Suprapubic skin (tissue), 4 donors: ENCODE measurements around the gene LRRTM3. TPM values are rescaled to one million over a fixed set of nuclear protein-coding genes. Genes with fewer than 3 reads are reported as not detected.

Experiments used
- DNase-seq, 2 donors: peaks; one replicate each; pipeline ENCODE4 v3.0.0-alpha.2; 2019; ENCODE audit warnings: low spot score in 2 of 2
- H3K27ac ChIP-seq: fragments of 200-600 bp; sonication (generic); one replicate; pipeline ENCODE4 v1.5.1; 2019
- H3K27me3 ChIP-seq: fragments of 200-600 bp; sonication (generic); one replicate; pipeline ENCODE4 v1.5.1; 2019
- H3K36me3 ChIP-seq: fragments of 200-600 bp; sonication (generic); one replicate; pipeline ENCODE4 v1.5.1; 2019
- H3K4me1 ChIP-seq: fragments of 200-600 bp; sonication (generic); one replicate; pipeline ENCODE4 v1.5.1; 2019
- H3K4me3 ChIP-seq: fragments of 200-600 bp; sonication (generic); one replicate; pipeline ENCODE4 v1.5.1; 2019; ENCODE audit warnings: mild to moderate bottlenecking
- H3K9me3 ChIP-seq: fragments of 200-600 bp; sonication (generic); one replicate; pipeline ENCODE4 v1.5.1; 2019
- CTCF ChIP-seq, 2 donors: fragments of 200-600 bp in 1 of 2; fragments of 450-650 bp in 1 of 2; sonication (generic) in 1 of 2; IDR thresholded peaks; one replicate each; pipeline ENCODE4 v1.5.1; 2016 to 2019; ENCODE audit warnings: antibody characterized with exemption in 2 of 2, mild to moderate bottlenecking in 1 of 2, moderate library complexity in 1 of 2
- EP300 ChIP-seq: sonication (generic); formaldehyde crosslinking; IDR thresholded peaks from one replicate; pipeline ENCODE4 v1.6.1; 2017; ENCODE audit warnings: antibody characterized with exemption
- POLR2A ChIP-seq, 2 donors: fragments of 450-650 bp; IDR thresholded peaks; one replicate each; pipeline ENCODE4 v1.6.1; 2017; ENCODE audit warnings: antibody characterized with exemption in 2 of 2, mild to moderate bottlenecking in 2 of 2, moderate library complexity in 2 of 2
- POLR2AphosphoS5 ChIP-seq, 3 donors: sonication (generic); formaldehyde crosslinking; IDR thresholded peaks; one replicate each; pipeline ENCODE4 v1.6.1; 2017; ENCODE audit warnings: antibody characterized with exemption in 3 of 3
- WGBS: methylation state at CpG from one replicate; pipeline ENCODE4 v1.1.5; 2018; 5-methylcytosine and 5-hydroxymethylcytosine counted together
- total RNA-seq, 4 donors: library from RNA; depleted of rRNA; stranded (reverse); fragments of >200 nt; gene quantifications; one replicate each; pipeline ENCODE4 v1.1.0, GENCODE V29; 2016

The LRRTM3 gene
- total RNA-seq, 4 donors from 2014 or later = not detected

- Histone ChIP-seq H3K27ac (no peak overlapping the region), H3K4me3 (no peak overlapping the region), H3K36me3 (no peaks in the 10 kb centered on the region), H3K9me3 (no peaks in the 10 kb centered on the region), H3K4me1 (no peaks in the 10 kb centered on the region), H3K27me3 (no peaks in the 10 kb centered on the region)
- no peak for DNase-seq
- WGBS = 76% methylated on average over 1 of the region's 1 CpG
- TF ChIP-seq CTCF (IDR thresholded peaks at IDR 0.05) = no peak
- TF ChIP-seq POLR2AphosphoS5 (IDR thresholded peaks at IDR 0.05) = no peak
- TF ChIP-seq EP300 = no peak
- TF ChIP-seq POLR2A (IDR thresholded peaks at IDR 0.05) = no peak
These were observed 64.5 kb downstream of the LRRTM3 start for GRCh38 chr10:66990143-66990830.

GRCh38 chr10:66996996-66997395, 71.2 kb downstream of the LRRTM3 start:
- no peaks in the 10 kb centered on the region for H3K36me3 ChIP-seq
- no peaks in the 10 kb centered on the region for H3K27me3 ChIP-seq
- 27% methylated on average over 1 of the region's 1 CpG for WGBS
- no peak for DNase-seq
- no peak overlapping the region for H3K27ac ChIP-seq
- no peak for TF ChIP-seq POLR2A (IDR thresholded peaks at IDR 0.05)
- TF ChIP-seq EP300 = no peak
- TF ChIP-seq CTCF (IDR thresholded peaks at IDR 0.05) = no peak
- TF ChIP-seq POLR2AphosphoS5 (IDR thresholded peaks at IDR 0.05) = no peak
- H3K9me3 ChIP-seq = no peaks in the 10 kb centered on the region
- H3K4me1 ChIP-seq = no peaks in the 10 kb centered on the region
- H3K4me3 ChIP-seq = no peak overlapping the region

DNA sequence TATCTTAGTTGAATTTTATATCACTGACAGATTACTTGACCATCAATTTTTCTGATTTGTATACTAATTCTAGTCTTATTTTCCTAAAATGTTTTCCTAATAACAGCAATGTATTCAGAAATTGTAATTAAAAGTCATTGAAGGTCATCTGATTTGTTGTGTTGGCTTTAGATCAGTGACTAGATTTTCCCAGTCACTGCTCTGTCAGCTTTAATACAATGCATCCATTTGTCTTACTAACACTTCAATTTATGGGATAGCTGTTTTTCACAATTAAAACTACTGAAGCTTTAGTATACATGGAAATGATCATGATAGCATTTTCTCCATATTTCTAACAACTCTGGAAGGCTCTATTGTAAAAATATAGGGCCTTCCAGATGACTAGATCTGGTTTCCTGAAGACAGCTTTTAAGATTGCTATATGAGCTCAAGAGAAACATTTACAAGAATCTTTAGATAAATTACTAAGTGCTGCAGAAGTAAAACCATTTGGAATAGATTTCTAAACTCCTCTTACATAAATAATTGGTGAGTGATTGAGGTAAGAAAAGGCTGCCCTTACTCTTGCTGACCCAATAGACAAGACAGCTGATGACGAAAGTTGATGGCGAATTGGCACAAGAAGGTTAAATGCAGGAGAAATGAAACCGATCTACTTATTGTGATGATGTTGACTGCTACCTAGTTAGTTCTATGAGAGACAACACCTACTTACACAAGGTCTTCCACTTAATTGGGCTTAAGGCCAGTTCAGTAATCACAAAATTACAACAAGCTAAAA, 74.1 kb downstream of the LRRTM3 start:
- TF ChIP-seq POLR2A (IDR thresholded peaks at IDR 0.05) (no peak), EP300 (no peak), POLR2AphosphoS5 (IDR thresholded peaks at IDR 0.05) (no peak), CTCF (IDR thresholded peaks at IDR 0.05) (no peak)
- DNase-seq = no peak
- 97% methylated on average over 3 of the region's 3 CpGs for WGBS
- Histone ChIP-seq H3K27ac (no peak overlapping the region), H3K27me3 (no peaks in the 10 kb centered on the region), H3K36me3 (no peaks in the 10 kb centered on the region), H3K4me1 (no peaks in the 10 kb centered on the region), H3K4me3 (no peak overlapping the region), H3K9me3 (no peaks in the 10 kb centered on the region)

DNA sequence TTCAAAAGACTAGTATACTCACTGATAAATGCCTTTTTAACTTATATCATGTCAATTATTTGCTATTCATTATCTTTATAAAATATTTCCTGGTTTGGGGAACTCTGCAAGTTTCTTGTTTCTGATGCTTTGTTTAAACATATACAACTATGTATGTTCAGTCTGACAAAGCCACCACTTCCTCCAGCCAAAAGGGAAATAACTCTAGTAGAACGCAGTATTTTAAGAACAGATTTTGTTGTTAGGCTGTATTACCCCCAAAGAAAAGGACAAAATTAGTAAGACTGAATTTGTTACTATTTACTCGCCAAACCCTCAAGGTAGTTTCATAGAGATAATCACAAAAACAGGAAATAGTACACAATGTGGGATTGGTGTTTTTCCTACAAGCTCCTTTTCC, 78.9 kb downstream of the LRRTM3 start:
- DNase-seq = no peak
- 79% methylated on average over 2 of the region's 2 CpGs for WGBS
- TF ChIP-seq POLR2AphosphoS5 (IDR thresholded peaks at IDR 0.05) (no peak), CTCF (IDR thresholded peaks at IDR 0.05) (no peak), EP300 (no peak), POLR2A (IDR thresholded peaks at IDR 0.05) (no peak)
- H3K36me3 ChIP-seq = no peaks in the 10 kb centered on the region
- H3K4me1 ChIP-seq = no peaks in the 10 kb centered on the region
- H3K4me3 ChIP-seq = no peak overlapping the region
- no peaks in the 10 kb centered on the region for H3K27me3 ChIP-seq
- no peak overlapping the region for H3K27ac ChIP-seq
- H3K9me3 ChIP-seq = no peaks in the 10 kb centered on the region

DNA sequence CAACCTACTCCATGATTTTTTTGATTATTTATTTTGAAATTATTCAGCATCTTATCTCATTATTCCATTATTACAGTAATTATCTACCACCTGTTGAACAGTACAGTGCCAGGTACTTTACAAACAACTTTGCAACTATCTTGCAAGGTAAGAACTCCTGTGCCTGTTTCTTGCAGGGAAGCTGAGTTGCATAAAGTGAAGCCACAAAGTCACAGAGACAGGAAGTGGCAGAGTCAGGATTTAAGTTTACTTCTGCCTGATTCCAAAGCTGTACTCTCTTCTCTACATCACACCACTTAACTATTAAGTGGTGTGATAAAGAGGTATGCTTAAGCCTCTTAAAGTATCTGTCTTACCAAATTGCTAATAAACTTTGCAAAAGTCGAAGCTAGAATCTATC, 80.1 kb downstream of the LRRTM3 start:
- H3K9me3 ChIP-seq = no peaks in the 10 kb centered on the region
- no peak overlapping the region for H3K27ac ChIP-seq
- TF ChIP-seq EP300 (no peak), CTCF (IDR thresholded peaks at IDR 0.05) (no peak), POLR2AphosphoS5 (IDR thresholded peaks at IDR 0.05) (no peak), POLR2A (IDR thresholded peaks at IDR 0.05) (no peak)
- WGBS = 83% methylated on average over 1 of the region's 1 CpG
- no peaks in the 10 kb centered on the region for H3K36me3 ChIP-seq
- H3K4me1 ChIP-seq = no peaks in the 10 kb centered on the region
- no peak for DNase-seq
- H3K4me3 ChIP-seq = no peak overlapping the region
- no peaks in the 10 kb centered on the region for H3K27me3 ChIP-seq
